SH-SY5Y (cell line): ENCODE data around the gene FAM162A.

Experiments
- GATA2 ChIP-seq: IDR thresholded peaks from 2 replicates; pipeline ENCODE4 v1.6.1; 2011; ENCODE audit warnings: mild to moderate bottlenecking, low read depth, low read length
- GATA3 ChIP-seq: IDR thresholded peaks from 2 replicates; pipeline ENCODE4 v1.6.1; 2011; ENCODE audit warnings: low read depth, mild to moderate bottlenecking, low read length, moderate library complexity

GRCh38 chr3:122355612-122356011 lies 28.4 kb upstream of the FAM162A start:
- TF ChIP-seq GATA3, result no peak
- peak; percentile 47; the same call in 1 of the 2 replicates for TF ChIP-seq GATA2
